ENCODE data around the gene ZNF672.
"Not testable (repeated sequence)": the region's sequence is repeated elsewhere in the genome, so short reads cannot be mapped to it uniquely, and the experiment has no call there.

The ZNF672 gene

DNA sequence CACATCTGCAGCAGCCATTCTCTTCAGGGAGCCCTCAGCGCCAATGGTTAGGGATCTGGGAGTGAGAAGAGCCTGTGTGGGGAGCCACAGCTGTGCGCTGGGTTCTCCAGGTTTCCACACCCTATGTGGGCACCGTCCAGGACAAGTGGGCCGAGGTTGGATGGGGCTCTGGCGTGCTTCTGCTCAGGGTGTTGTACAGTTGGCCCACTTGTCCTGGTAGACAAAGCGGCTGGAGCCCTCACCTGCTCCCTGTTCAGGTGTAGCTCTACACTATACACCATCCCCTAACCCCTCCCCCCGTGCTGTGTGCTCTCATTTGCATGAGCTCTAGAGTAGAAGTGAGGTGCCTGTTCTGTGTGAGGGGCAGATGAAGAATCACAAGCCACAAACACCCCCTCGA, 24.5 kb upstream of the ZNF672 start:
- no peak for DNase-seq (ENCODE audit: low spot score)

DNA sequence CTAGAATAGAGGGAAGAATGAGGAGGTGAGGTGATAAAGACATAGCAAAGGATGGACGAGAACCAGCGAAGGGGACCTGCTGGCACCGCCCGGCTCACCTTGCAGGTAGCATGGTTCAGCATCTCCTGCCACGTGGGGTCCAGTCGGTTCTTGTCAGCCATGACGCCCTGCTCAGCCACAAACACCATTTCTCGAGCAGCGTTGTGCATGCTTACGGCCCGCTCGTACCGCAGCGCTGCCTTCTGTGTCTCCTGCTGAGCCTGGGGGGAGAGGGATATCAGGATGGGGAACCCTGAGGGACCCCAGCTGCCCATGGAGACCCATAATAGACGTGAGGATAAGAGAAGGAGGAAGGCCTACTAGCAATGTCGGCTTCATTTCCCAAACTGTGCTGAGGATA, 23.7 kb upstream of the ZNF672 start:
- DNase-seq (ENCODE audit: low spot score): no peak

DNA sequence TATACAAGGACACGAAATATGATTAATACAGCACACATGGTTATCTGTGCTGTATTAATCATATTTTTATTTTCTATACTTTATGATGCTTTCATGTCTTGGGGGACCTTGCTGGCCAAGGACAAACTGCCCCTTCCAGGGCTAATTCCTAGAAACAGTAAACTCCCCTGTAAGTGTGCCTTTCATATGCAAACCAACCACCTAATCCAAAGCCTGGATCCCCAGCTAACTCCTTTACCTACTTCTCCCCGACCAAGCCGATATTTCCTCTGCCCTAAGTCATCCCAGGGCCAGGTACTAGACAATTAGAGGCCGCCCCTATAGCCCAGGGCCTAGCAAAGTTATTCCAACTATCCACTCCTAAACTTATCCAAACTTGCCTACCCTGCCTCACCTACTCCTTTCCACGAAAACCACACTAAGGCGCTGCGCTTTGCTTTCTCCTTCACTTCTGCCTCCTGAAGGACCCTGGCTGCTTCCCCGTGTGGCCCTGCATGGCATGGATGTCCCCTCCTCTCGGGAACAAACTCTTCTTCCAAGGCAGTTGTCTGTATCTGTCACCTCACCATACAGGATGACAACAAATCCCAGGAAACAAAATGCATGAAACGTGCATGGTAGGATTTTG, 22.5 kb upstream of the ZNF672 start:
- DNase-seq (ENCODE audit: low spot score): no peak

DNA sequence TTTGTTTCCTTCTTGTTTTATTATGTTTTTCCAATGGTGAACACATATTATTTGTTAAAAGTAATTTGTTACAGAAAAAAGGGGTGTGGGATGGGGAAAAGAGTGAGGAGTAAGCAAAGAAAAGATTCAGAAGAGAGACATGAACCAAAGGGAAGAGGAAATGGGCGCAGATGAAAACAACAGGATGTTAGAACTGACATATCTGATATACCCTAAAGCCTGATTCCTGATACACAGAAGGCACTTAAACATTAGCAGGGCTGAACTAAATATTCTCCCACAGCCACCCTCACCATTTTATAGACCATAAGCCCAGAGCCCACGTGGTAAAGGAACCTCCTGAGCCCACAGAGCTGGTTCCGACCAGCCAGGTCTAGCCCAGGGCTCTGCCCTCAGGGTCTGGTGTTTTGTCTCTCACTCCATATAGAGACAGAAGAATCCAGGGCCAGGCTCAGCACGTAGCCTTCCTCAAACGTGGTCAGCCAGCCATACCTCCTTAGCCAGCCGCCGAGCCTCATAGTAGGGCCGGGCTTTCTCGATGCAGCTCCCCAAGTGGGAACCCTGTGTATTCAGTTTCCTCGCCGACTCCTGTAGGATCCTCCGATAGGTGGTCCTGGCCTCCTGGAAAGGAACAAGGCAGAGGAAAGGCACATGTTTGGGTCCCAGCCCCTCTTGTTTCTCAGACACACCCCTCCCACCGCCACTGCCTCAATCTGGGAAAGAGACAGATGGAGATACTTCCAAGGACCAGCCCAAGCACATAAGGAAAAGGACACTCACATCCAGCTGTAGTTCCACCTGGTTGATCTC, 21.8 kb upstream of the ZNF672 start:
- DNase-seq (ENCODE audit: low spot score): no peak

DNA sequence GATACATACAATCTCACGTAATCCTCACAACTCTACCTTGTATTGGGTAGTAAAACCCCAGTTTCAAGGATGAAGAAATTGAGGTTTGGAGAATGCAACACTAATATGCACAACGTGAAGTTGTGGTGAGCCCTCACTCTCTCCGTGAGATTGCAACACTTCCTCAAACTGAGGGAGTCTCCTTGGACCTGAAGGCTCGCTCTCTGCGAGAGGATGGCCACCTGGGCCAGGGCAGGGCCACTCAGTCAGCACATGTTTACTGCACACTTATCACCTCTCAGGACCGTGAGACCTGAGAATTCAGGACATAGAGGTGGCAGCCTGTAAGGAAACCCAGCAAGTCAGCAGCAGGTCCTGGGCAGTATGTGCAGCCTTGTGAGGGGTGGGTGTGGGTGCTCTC, 21.0 kb upstream of the ZNF672 start:
- no peak for DNase-seq (ENCODE audit: low spot score)

DNA sequence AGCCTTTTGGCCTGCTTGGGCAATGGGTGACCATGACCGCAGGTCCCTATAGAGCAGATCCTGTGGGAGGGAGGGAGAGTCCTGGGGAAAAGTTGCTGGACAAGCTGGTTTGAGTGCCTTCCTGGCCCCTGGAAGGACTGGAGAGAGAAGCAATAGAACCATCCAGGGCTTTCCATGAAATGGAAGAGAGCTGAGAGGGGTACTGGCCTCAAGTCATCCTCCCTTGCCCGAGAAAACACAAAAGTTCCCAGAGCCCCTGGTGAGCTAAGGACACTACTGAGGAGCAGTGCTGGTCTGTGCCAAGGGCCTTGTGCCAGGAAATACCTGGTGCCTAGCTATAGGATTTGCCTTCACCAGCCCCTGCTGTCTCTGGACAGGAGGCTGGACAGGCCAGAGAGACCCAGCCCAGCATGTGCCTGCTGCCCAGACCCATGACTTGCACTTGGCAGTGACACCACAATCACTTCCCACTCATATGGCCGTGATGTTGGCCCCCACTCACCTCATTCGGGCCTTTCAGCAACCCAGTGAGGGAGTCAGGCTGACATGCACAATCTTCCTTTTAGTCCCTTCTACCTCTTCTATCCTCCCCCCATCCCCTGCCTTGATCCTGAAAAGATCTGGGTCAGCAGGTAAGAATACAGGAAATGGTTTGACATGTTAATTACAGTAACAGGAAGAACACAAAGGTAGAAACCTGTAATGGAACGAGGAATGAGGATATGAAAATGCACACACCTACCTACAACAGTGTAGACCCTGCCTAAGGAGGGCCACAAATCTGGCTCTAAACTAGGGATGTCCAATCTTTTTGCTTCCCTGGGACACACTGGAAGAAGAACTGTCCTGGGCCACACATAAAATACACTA, 19.3 kb upstream of the ZNF672 start:
- DNase-seq (ENCODE audit: low spot score): no peak

DNA sequence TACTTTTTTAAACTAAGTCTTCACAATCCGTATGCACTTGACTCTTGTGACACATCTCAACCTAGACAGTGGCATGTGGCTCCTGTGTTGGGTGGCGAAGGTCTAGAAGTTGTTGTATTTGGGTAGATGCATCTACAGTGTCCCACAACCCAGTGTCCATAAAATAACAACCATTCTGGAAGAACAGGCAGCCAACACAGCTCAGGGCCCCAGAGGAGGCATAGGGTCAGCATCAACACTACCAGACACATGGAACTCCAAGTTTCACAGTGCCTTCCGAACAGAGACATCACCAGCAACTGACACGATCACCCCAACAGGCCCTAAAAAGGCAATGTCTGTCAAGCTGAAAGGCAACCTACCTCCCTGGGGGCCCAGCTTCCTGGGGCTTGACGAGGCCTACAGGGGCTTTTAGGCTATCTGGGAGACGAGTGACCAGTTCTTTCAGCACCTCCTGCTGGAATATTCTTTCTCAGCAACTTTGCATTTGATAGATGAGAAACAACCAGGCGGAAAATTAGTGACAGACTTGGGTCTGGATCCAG, 17.9 kb upstream of the ZNF672 start:
- DNase-seq (ENCODE audit: low spot score): no peak

DNA sequence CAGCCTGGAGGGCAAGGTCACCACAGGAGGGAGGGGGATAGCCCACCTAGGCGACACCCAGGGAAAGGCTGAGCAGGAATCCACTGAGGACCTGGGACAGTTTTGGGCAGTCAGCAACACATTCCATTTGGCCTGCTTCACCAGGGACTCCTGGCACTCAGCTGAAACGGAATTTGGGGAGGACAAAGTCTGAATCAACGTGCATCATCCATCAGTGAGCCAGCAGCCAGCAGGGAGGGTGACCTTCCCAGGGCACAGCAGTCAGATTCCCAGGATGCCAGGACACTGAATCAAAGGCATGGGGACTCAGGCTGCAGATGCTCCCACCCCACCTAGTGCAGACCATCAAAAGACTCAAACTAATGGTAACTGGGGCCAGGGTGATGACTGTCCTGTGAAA, 16.9 kb upstream of the ZNF672 start:
- DNase-seq (ENCODE audit: low spot score): no peak

DNA sequence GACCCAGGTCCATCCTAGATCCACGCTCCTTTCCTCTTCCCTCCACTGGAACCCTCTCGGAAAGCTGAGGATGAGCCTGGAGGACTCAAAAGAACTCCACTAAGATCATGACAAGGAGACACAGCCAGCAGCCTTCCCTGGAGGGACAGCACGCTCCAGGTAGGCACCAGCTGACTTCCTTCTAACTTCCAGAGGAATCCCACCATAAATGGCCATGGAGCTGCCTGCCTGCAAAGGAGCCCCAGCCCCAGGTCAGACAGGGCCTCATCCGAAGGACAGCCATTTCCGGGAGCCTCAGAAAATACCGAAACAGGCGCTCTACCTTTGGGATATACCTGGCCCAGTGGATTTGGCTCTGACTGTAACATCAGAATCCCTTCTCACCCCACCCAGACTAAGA, 16.4 kb upstream of the ZNF672 start:
- DNase-seq (ENCODE audit: low spot score): no peak

DNA sequence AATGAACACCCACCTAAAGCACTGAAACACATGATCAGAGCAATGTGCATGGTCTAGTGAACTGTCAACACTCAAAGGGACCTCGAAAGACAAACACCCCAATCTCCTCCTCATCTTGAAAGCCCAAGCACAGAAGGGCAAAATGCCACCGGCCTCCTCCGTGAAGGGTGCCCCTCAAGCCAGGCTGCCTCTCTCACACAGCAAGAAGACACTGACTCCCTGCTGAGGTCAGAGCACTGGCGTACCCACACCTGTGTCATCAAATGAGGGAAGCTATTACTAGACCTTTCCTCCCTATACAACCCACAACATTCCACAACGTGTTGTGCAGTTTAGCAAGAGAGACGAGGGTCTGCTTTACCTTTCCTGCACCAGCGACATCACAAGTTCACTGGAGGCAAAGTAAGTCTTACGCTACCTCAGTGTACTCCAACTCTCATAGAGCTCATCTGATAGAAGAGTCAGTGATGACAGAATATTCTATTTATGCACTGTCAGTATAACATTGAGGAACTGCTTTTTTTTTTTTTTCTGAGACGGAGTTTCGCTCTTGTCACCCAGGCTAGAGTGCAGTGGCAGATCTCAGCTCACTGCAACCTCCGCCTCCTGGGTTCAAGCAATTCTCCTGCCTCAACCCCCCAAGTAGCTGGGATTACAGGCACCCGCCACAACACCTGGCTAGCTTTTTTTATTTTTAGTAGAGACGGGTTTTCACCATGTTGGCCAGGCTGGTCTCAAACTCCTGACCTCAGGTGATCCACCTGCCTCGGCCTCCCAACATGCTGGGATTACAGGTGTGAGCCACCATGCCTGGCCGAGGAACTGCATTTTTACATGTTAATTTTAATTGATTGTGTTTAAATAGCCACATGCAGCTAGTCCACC, 15.6 kb upstream of the ZNF672 start:
- DNase-seq (ENCODE audit: low spot score): no peak

DNA sequence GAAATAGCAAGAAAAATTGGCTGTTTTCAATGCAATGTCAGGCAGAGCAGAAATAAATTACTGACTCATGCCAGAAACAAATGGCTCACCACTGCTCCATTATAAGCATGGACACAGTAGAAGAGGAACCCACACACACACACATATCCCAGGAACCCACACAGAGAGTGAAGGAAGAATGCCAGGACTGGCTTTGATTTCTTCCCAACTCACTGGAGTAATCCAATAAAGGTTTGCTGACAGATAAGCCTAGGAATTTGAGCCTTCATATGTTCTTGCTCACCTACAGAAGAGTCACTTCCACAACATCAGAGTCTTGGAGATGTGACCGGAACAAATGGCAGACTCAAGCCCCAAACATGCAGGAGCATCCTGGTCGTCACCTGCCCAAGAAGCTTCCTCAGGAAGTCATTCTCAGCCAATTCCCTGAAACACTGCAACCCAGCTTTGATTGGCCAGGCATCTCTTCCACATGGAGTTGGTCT, 14.5 kb upstream of the ZNF672 start:
- DNase-seq (ENCODE audit: low spot score): no peak

DNA sequence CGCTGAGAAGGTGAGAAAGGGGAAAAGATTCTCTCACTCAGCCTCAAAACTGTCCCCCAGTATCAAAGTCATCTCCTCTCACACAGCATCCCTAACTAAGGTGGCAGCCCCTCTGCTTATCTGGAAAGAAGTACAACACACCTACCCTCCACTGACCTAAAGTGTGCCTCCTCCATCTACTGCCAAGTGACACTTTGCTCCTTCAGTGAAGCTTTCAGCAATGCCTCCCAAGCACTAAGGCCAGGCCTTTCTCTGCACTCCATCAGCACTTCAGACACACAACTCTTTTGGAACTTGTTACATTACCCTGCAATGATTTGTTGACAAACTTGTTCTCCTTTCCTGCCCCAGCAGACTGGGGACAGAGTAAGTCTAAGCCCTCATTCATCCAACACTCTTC, 13.7 kb upstream of the ZNF672 start:
- no peak for DNase-seq (ENCODE audit: low spot score)

DNA sequence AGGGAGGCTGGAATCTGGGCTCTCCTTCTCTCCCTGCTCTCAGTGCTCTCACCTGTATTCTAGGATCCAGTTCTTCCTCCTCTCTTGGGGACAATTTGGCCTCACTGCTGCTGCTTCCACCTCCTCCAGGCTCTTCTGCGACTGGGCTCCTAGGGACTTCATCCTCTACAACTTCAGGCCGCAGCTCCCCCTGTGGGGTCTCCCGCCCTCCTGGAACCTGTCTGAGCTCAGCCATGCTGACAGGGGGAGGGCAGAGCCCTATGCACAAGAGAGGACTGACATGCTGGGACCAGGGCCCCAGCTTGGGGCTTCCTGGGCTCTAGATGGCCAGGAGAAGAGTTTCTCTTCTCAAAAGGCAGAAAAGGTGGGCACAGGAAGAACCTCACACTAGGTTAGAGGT, 13.3 kb upstream of the ZNF672 start:
- no peak for DNase-seq (ENCODE audit: low spot score)

DNA sequence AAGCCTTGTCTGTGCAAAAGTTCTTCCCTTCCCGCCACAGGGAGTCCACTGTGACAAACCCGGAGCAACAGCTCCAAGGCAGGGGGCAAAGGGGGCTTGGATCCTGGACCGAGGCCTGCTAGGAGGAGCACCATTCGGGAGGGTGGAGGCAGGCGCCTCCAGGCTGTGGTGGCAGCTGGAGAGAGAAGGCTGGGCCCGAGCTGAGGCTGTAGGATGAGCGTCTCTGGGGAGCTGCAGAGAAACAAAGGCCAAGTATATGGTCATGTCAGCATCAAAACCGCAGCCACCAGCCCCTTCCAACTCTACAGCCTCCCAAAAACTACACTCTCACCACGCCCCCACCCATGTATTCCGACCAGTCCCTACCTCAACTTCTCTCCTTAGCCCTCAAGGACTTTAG, 12.9 kb upstream of the ZNF672 start:
- DNase-seq (ENCODE audit: low spot score): no peak

DNA sequence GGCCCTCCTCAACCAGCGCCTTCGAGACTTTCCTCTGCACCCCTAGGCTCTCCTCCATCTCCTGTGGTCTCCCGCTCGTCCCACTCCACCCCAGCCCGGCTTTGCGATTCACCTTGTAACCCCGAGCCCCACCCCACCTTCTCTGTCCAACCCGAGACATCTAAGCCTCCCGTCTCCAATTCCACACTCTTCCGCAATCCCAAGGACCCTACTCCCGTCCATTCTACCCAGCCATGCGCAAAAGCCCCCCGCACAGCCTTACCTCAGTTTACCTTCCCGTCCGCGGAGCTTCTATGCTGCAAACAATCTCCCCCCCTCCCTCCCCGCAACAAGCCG, 12.5 kb upstream of the ZNF672 start:
- no peak for DNase-seq (ENCODE audit: low spot score)

DNA sequence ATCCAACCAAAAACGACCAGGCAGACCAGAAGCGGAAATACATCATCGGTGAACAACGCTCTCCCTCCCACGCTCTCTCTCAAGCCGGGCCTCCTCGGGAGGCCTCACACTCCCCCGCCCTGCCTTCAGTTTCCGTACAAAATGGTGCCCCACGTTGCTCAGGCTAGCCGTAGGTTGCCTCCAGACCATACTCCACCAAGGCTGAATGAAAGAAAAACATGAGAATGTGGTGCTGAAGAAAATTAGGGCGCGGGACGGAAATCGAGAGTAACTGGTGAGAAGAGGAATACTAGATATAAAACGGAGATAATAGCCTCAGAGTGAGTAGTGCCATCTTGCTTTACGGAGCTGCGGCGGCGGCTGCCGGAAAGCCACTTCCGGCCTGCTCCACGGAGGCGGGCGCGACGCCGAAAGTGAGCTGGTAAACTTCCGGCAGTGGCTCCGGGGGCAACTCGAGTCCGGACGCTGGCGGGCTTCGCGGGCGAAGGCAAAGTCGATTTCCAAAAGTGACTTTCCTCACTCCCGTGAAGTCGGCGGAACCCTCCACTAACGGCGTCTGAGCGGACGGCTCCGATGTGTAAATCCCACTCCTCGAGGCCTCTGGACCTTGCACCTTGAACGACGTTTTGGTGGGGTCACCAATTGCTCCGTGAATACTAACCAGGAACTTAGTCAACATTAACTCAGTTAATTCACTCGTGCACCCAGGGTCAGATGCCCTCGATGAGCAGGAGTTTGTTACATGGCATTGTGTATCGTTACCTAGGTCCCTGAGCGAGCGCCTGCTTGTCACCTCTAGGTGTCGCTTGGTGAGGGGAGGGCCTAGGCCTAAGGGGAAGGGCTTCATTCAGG, 11.9 kb upstream of the ZNF672 start, which contains the start of gene SH3BP5L:
TSS of gene SH3BP5L (minus strand) at position 7 of the 852 bp plus-strand sequence. CDS start 980 bp downstream, outside the sequence.
- DNase-seq (ENCODE audit: low spot score): peak; percentile 99

DNA sequence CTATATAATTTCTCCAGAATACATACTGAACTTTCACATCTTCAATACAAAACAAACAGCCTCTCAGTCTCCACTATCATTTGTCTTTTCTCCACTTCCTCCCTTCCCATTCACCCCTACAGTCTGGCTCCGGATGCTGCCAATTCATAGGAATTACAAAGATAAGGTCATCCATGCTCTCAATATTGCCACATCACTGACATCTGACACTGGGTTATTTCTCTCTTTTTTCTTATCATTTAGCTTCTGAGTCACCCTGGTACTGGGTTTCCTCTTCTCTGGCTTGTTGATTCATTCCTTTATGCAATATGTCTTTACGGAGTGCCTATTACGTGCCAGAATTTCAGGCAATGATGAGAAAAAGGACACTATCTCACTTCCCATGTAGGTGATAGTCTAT, 9.2 kb upstream of the ZNF672 start:
- DNase-seq (ENCODE audit: low spot score): no peak

DNA sequence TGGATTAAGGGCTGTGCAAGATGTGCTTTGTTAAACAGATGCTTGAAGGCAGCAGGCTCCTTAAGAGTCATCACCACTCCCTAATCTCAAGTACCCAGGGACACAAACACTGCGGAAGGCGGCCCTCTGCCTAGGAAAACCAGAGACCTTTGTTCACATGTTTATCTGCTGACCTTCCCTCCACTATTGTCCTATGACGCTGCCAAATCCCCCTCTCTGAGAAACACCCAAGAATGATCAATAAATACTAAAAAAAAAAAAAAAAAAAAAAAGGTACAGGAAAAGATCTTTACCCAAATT, 7.4 kb upstream of the ZNF672 start:
- DNase-seq (ENCODE audit: low spot score): not testable (repeated sequence)

DNA sequence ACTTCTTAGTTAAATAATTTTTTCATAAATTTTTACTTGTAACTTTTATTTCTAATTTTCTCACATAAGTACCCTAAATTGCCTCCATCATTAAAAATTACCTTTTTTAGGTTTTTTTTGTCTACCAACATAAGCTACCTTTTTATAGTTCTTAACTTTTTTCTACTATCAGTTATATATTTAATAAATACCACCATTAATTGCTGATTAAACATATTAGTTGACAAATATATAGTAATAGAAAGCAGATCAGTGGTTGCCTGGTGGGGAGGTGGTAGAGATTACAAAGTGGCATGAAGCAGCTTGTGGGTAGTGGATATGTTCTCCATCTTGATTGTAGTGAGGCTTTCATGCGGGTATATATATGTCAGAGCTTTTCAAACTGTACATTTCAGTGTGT, 6.2 kb upstream of the ZNF672 start:
- no peak for DNase-seq (ENCODE audit: low spot score)

DNA sequence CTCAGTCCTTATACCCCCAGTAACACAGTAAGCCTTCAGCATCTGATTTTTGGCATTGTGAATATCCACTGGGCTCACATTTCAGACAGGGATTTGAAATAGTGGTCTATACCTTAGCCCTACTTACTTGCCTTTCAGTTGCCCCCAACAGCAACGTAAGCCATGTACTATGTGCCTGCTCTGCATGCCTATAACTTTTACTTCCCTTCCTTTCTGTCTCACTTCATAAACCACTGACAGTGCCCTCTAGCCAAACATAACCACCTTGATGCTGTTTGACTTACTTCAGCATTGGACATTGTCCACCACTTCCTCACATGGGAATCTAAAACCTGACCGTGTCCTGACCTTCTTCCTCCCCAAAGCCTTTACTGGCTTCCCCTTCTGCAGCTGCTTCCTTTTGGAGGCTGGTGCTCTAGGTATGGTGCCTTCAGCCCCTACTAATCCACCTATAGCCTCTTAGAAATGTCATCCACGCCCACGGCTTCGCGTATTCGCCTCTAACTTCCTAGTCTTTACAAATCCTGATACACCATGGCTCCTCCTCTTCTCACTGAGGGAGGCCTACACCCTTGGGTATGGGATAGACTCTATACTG, 3.6 kb upstream of the ZNF672 start:
- DNase-seq (ENCODE audit: low spot score): no peak

All from pons (tissue), 1 donor.